Nephron progenitor cell (in vitro differentiated cells): ENCODE results near the gene PRTN3.
A peak's percentile ranks its signal among the peaks of the same experiment; 100 is the strongest.

ENCODE experiments used
- DNase-seq: peaks from one replicate; pipeline ENCODE4 v3.0.0; 2021
- H3K27ac Mint-ChIP-seq: 2 replicates; pipeline ENCODE4 v1.8.0; 2021; ENCODE audit warnings: mild to moderate bottlenecking, moderate library complexity, mixed read lengths
- H3K27me3 Mint-ChIP-seq: 2 replicates; pipeline ENCODE4 v1.8.0; 2021; ENCODE audit warnings: mild to moderate bottlenecking, low read depth, mixed read lengths; ENCODE audit not compliant: poor library complexity
- H3K36me3 Mint-ChIP-seq: 2 replicates; pipeline ENCODE4 v1.8.0; 2021; ENCODE audit warnings: low read depth, mixed read lengths
- H3K4me1 Mint-ChIP-seq: 2 replicates; pipeline ENCODE4 v1.8.0; 2021; ENCODE audit warnings: mixed read lengths
- H3K4me3 Mint-ChIP-seq: 2 replicates; pipeline ENCODE4 v1.8.0; 2021; ENCODE audit warnings: mild to moderate bottlenecking, moderate library complexity, mixed read lengths
- H3K9me3 Mint-ChIP-seq: 2 replicates; pipeline ENCODE4 v1.8.0; 2021; ENCODE audit warnings: mild to moderate bottlenecking, moderate library complexity, mixed read lengths
- CTCF ChIP-seq: fragments of 200-600 bp; sonication (generic); IDR thresholded peaks from 2 replicates; pipeline ENCODE4 v1.5.0; 2021; ENCODE audit warnings: antibody characterized with exemption

PRTN3 gene

GRCh38 chr19:805166-805551, 35.6 kb upstream of the PRTN3 start:
- Mint-ChIP-seq H3K27me3 (no peaks in the 10 kb centered on the region), H3K36me3 (peaks cover 49% of the 10 kb centered on the region), H3K4me1 (peaks cover 45% of the 10 kb centered on the region), H3K27ac (peak overlapping the region; percentile 80), H3K4me3 (no peak overlapping the region), H3K9me3 (no peaks in the 10 kb centered on the region)
- DNase-seq: no peak
- TF ChIP-seq CTCF: no peak

- Mint-ChIP-seq H3K4me1 (peaks cover 39% of the 10 kb centered on the region), H3K4me3 (no peak overlapping the region), H3K27me3 (no peaks in the 10 kb centered on the region), H3K27ac (no peak overlapping the region), H3K9me3 (no peaks in the 10 kb centered on the region), H3K36me3 (peaks cover 50% of the 10 kb centered on the region)
- DNase-seq: no peak
- TF ChIP-seq CTCF: no peak
These were observed 34.9 kb upstream of the PRTN3 start for GRCh38 chr19:805600-806550.

GRCh38 chr19:806815-807421, 33.9 kb upstream of the PRTN3 start:
- H3K4me3 Mint-ChIP-seq: no peak overlapping the region

GRCh38 chr19:807627-808422, 33.0 kb upstream of the PRTN3 start:
- DNase-seq: no peak
- no peak for TF ChIP-seq CTCF
- no peaks in the 10 kb centered on the region for H3K9me3 Mint-ChIP-seq
- no peaks in the 10 kb centered on the region for H3K27me3 Mint-ChIP-seq
- no peak overlapping the region for H3K4me3 Mint-ChIP-seq
- peaks cover 20% of the 10 kb centered on the region for H3K4me1 Mint-ChIP-seq
- H3K36me3 Mint-ChIP-seq: peaks cover 56% of the 10 kb centered on the region
- peak overlapping the region; percentile 91 for H3K27ac Mint-ChIP-seq

More at GRCh38 chr19:806815-807421, 33.9 kb upstream of the PRTN3 start:
- DNase-seq: no peak
- Mint-ChIP-seq H3K9me3 (no peaks in the 10 kb centered on the region), H3K27me3 (no peaks in the 10 kb centered on the region), H3K4me1 (peaks cover 29% of the 10 kb centered on the region), H3K36me3 (peaks cover 58% of the 10 kb centered on the region), H3K27ac (peak overlapping the region; percentile 91)
- no peak for TF ChIP-seq CTCF

GRCh38 chr19:808423-808775, 32.4 kb upstream of the PRTN3 start:
- no peaks in the 10 kb centered on the region for H3K27me3 Mint-ChIP-seq
- TF ChIP-seq CTCF: no peak
- H3K9me3 Mint-ChIP-seq: no peaks in the 10 kb centered on the region
- no peak for DNase-seq
- H3K4me3 Mint-ChIP-seq: no peak overlapping the region
- peaks cover 15% of the 10 kb centered on the region for H3K4me1 Mint-ChIP-seq
- H3K27ac Mint-ChIP-seq: no peak overlapping the region
- H3K36me3 Mint-ChIP-seq: peaks cover 50% of the 10 kb centered on the region
